HepG2 (cell line): ENCODE results near the gene HSPB6. TPM values are rescaled to one million over a fixed set of nuclear protein-coding genes. Genes with fewer than 3 reads are reported as not detected.
A peak's percentile ranks its signal among the peaks of the same experiment; 100 is the strongest.

ENCODE experiments used
- ARID4A ChIP-seq: sonication (generic); formaldehyde crosslinking; IDR thresholded peaks from 2 replicates; pipeline ENCODE4 v1.5.0; 2020; ENCODE audit warnings: mild to moderate bottlenecking, missing genetic modification reagents, borderline replicate concordance
- ATRX ChIP-seq: sonication (generic); formaldehyde crosslinking; IDR thresholded peaks from 2 replicates; pipeline ENCODE4 v1.4.0; 2020; ENCODE audit warnings: missing genetic modification reagents, borderline replicate concordance
- DMTF1 ChIP-seq: sonication (generic); formaldehyde crosslinking; IDR thresholded peaks from 2 replicates; pipeline ENCODE4 v1.4.0; 2020; ENCODE audit warnings: mild to moderate bottlenecking, missing genetic modification reagents
- GFI1 ChIP-seq: sonication (generic); formaldehyde crosslinking; IDR thresholded peaks from 2 replicates; pipeline ENCODE4 v1.5.0; 2020; ENCODE audit warnings: missing genetic modification reagents, mild to moderate bottlenecking, borderline replicate concordance
- MXD1 ChIP-seq: sonication (generic); formaldehyde crosslinking; IDR thresholded peaks from 2 replicates; pipeline ENCODE4 v1.4.0; 2020; ENCODE audit warnings: mild to moderate bottlenecking, missing genetic modification reagents
- PAXIP1 ChIP-seq: sonication (generic); formaldehyde crosslinking; conservative IDR thresholded peaks from 2 replicates; pipeline ENCODE4 v1.4.0; 2020; ENCODE audit warnings: mild to moderate bottlenecking, missing genetic modification reagents, moderate library complexity
- POLR2A ChIP-seq, 2 experiments: IDR thresholded peaks; 2 replicates each; pipeline ENCODE4 v1.6.1; 2011; ENCODE audit warnings: low read depth in 2 of 2, low read length in 2 of 2, mild to moderate bottlenecking in 1 of 2, moderate library complexity in 1 of 2; ENCODE audit not compliant: insufficient read depth in 1 of 2
- SP2 ChIP-seq: sonication (generic); formaldehyde crosslinking; IDR thresholded peaks from 2 replicates; pipeline ENCODE4 v1.5.1; 2020; ENCODE audit warnings: mild to moderate bottlenecking, missing genetic modification reagents
- SRF ChIP-seq: IDR thresholded peaks from 2 replicates; pipeline ENCODE4 v1.6.1; 2011; ENCODE audit warnings: mild to moderate bottlenecking, low read depth, low read length, moderate library complexity
- TAF1 ChIP-seq: sonication (generic); formaldehyde crosslinking; IDR thresholded peaks from 2 replicates; pipeline ENCODE4 v1.4.0; 2020; ENCODE audit warnings: missing genetic modification reagents
- ZNF143 ChIP-seq: sonication (generic); formaldehyde crosslinking; IDR thresholded peaks from 2 replicates; pipeline ENCODE4 v1.4.0; 2020; ENCODE audit warnings: missing genetic modification reagents
- ZNF574 ChIP-seq: sonication (generic); formaldehyde crosslinking; IDR thresholded peaks from 2 replicates; pipeline ENCODE4 v1.4.0; 2020; ENCODE audit warnings: missing genetic modification reagents
- polyA plus RNA-seq, 8 experiments: library from polyadenylated mRNA; depleted of rRNA in 3 of 8; stranded (reverse) in 7 of 8; unstranded in 1 of 8; fragments of >200 nt; fragmentation: Illumina TruSeq in 4 of 8; extraction: Trizol in 4 of 8; gene quantifications; 2 replicates each; pipeline versions ENCODE4 v1.2.1 to v1.2.3, GENCODE V29; 2011 to 2016; ENCODE audit warnings: low read depth in 4 of 8, missing spikeins in 1 of 8, mixed read lengths in 1 of 8; ENCODE audit not compliant: insufficient read depth in 1 of 8
- total RNA-seq, 5 experiments: library from RNA; depleted of rRNA; stranded (reverse); fragments of >200 nt; fragmentation: Illumina TruSeq; extraction: Trizol; gene quantifications; 2 replicates each; pipeline ENCODE4 v1.2.3, GENCODE V29; 2016; ENCODE audit warnings: low read depth in 1 of 5

The HSPB6 gene
- total and polyA plus RNA-seq, 2 of the 13 experiments (the other 11 are each of a cell fraction or from before 2014, with no cell fraction given), result 0.18 TPM; not detected in 1

GRCh38 chr19:35745328-35746086, 11.3 kb downstream of the HSPB6 start, which contains the start of the genes PSENEN and U2AF1L4 (continued):
- TF ChIP-seq ARID4A (CRISPR knock-in tag) (0 out of 2 replicates have a peak, but pooled peaks have one; percentile 41), POLR2A (IDR thresholded peaks at IDR 0.05; ENCODE audit: insufficient read depth in 1 of 2, low read depth in 2 of 2, low read length in 2 of 2) (peak; percentile 49 to 56; a peak in 3 of 4 replicates), DMTF1 (no peak), ATRX (CRISPR knock-in tag) (no peak), MXD1 (CRISPR knock-in tag) (no peak), PAXIP1 (CRISPR knock-in tag) (0 out of 2 replicates have a peak, but pooled peaks have one; percentile 6), TAF1 (CRISPR knock-in tag) (peak; percentile 19; the same call in 1 of the 2 replicates), ZNF574 (CRISPR knock-in tag) (peak; percentile 48), GFI1 (no peak), SP2 (CRISPR knock-in tag) (peak; percentile 50), ZNF143 (CRISPR knock-in tag) (peak; percentile 92), SRF (no peak)
